ENCODE results near the gene PSMB3.

Gene PSMB3

DNA sequence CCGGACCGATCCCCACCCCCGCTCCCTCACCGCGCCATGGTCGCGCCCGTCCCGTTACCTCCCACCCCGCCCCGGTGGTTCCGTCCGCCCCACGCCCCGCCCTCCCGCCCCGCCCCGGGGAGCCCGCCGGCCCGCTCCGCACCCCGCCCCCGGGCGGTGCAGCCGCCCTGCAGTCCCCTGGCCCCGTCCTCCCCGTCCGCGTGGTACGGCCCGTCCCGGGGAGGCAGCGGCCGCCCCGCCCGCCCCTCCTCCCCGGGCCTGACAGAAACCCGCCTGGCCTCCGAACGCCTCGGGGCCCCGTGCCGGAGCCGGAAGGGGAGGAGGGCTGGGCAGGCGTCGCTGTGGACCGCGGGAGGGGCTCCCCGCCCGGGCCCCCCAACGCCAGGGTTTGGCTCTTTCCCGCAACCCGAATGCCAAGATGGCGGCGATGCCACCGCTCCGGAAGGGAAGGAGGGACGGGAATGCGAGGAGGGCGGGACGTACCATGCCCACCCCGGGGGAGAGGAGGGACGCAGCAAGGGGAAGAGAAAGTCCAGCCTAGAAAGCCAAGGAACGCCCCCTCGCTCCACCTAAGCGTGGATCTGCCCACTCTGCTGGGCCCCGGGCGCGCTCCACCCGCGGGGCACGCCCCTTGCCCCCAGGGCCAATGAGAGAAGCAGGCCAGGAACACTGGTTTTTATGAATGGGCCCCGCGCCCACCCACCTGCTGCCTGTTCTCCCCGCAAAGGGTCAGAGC is 47.1 kb downstream of the PSMB3 start, which contains the start of gene PIP4K2B (continued):
- TF ChIP-seq ZNF274 (IDR thresholded peaks at IDR 0.05; ENCODE audit: low read length) = no peak
- TF ChIP-seq ZNF274 (tag by site-specific recombination; IDR thresholded peaks at IDR 0.05; ENCODE audit: borderline replicate concordance) = no peak
- TF ChIP-seq KLF10 (tag by site-specific recombination; IDR thresholded peaks at IDR 0.05) = peak; percentile 74
- peak; percentile 31; the same call in 1 of the 2 replicates for TF ChIP-seq ZBTB21 (tag by site-specific recombination; IDR thresholded peaks at IDR 0.05)
- peak; percentile 56; the same call in 1 of the 2 replicates for TF ChIP-seq ZIC2 (tag by site-specific recombination; IDR thresholded peaks at IDR 0.05)
- 0 out of 2 replicates have a peak, but pooled peaks have one; percentile 20 for TF ChIP-seq SALL2 (tag by site-specific recombination; IDR thresholded peaks at IDR 0.05; ENCODE audit: borderline replicate concordance)
- TF ChIP-seq YY1 (tag by site-specific recombination; IDR thresholded peaks at IDR 0.05) = peak; percentile 94; the same call in 1 of the 2 replicates
- peak; percentile 54; the same call in 1 of the 2 replicates for TF ChIP-seq ZNF394 (tag by site-specific recombination; IDR thresholded peaks at IDR 0.05; ENCODE audit: borderline replicate concordance)
- peak; percentile 86 for TF ChIP-seq ZBTB20 (tag by site-specific recombination; IDR thresholded peaks at IDR 0.05)

DNA sequence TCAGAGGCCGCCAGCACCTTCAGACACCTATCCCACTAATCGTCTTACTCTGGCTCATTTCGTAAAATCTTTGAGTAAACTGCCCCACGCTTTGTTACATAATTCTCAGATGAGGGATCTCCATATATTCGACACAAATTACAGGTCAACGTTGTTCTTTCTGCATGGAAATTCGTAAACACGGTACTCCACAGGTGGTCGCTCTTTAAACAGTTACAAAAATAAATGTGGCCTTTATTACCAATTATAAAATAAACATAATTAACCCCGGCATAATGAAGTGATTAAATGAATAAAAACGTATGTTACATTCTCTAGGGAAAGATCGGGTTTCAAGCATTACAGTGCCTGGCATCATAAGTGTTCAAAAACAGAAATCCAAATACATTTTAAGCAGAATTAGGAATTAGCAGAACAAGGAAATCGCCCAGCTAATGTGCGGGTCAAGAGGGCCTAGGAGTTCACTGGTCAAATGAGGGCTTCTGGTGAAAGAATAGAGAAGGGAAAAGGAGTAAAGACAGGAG is 47.8 kb downstream of the PSMB3 start:
- ChIA-PET POLR2A (interaction anchor here (1.0 to 1.9 kb wide), 6 partner anchors 11 to 69 kb away, joined by 3 to 8 read pairs (median 4); partner anchors contain the start of gene LASP1), CTCF (interaction anchor here (0.6 to 1.6 kb wide), 3 partner anchors 132 to 821 kb away, joined by 3 to 5 read pairs (median 3); no protein-coding TSS in a partner anchor)
- H3K9me3 ChIP-seq (ENCODE audit: control insufficient read depth, insufficient read depth, low read depth, low read length) = no peaks in the 10 kb centered on the region
- peaks cover 17% of the 10 kb centered on the region for H3K4me1 ChIP-seq (ENCODE audit: control insufficient read depth, insufficient read depth, low read length)
- H3K4me3 ChIP-seq (ENCODE audit: low read depth, low read length) = peak overlapping the region; percentile 83
- peak overlapping the region; percentile 99 for H3K27ac ChIP-seq (ENCODE audit: extremely low read depth, low read depth, low read length)
- H3K36me3 ChIP-seq (ENCODE audit: control insufficient read depth in 2 of 2, insufficient read depth in 1 of 2, low read length in 2 of 2) = peaks cover 41 to 68% of the 10 kb centered on the region in 2 experiments
- peak; percentile 31 for TF ChIP-seq ZFHX2 (tag by site-specific recombination; conservative IDR thresholded peaks at IDR 0.05)
- 0 out of 2 replicates have a peak, but pooled peaks have one; percentile 6 for TF ChIP-seq ZFP37 (tag by site-specific recombination; IDR thresholded peaks at IDR 0.05)
- TF ChIP-seq KLF7 (tag by site-specific recombination; IDR thresholded peaks at IDR 0.05; ENCODE audit: borderline replicate concordance) = no peak
- TF ChIP-seq, protein P1, sequence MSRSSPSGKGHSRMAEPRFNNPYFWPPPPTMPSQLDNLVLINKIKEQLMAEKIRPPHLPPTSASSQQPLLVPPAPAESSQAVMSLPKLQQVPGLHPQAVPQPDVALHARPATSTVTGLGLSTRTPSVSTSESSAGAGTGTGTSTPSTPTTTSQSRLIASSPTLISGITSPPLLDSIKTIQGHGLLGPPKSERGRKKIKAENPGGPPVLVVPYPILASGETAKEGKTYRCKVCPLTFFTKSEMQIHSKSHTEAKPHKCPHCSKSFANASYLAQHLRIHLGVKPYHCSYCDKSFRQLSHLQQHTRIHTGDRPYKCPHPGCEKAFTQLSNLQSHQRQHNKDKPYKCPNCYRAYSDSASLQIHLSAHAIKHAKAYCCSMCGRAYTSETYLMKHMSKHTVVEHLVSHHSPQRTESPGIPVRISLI (tag by site-specific recombination; IDR thresholded peaks at IDR 0.05) = peak; percentile 11; the same call in 1 of the 2 replicates
- TF ChIP-seq ZNF24 (tag by site-specific recombination; IDR thresholded peaks at IDR 0.05) = peak; percentile 54; the same call in 1 of the 2 replicates
- TF ChIP-seq ZNF768 (tag by site-specific recombination; IDR thresholded peaks at IDR 0.05) = no peak
- peak; percentile 64; the same call in 1 of the 2 replicates for TF ChIP-seq ZEB2 (tag by site-specific recombination; IDR thresholded peaks at IDR 0.05)
- peak; percentile 80 for TF ChIP-seq ZNF335 (tag by site-specific recombination; conservative IDR thresholded peaks at IDR 0.05)
- TF ChIP-seq, protein P2, sequence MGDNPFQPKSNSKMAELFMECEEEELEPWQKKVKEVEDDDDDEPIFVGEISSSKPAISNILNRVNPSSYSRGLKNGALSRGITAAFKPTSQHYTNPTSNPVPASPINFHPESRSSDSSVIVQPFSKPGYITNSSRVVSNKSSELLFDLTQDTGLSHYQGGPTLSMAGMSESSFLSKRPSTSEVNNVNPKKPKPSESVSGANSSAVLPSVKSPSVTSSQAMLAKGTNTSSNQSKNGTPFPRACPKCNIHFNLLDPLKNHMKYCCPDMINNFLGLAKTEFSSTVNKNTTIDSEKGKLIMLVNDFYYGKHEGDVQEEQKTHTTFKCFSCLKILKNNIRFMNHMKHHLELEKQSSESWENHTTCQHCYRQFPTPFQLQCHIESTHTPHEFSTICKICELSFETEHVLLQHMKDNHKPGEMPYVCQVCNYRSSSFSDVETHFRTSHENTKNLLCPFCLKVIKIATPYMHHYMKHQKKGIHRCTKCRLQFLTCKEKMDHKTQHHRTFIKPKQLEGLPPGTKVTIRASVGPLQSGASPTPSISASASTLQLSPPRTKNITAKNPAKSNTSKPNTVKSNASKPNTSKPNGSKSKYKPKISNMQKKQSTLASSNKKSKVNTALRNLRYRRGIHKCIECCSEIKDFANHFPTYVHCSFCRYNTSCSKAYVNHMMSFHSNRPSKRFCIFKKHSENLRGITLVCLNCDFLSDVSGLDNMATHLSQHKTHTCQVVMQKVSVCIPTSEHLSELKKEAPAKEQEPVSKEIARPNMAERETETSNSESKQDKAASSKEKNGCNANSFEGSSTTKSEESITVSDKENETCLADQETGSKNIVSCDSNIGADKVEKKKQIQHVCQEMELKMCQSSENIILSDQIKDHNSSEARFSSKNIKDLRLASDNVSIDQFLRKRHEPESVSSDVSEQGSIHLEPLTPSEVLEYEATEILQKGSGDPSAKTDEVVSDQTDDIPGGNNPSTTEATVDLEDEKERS (tag by site-specific recombination; IDR thresholded peaks at IDR 0.05) = no peak
- TF ChIP-seq ZFP41 (tag by site-specific recombination; IDR thresholded peaks at IDR 0.05; ENCODE audit: borderline replicate concordance) = no peak
- TF ChIP-seq SP7 (tag by site-specific recombination; IDR thresholded peaks at IDR 0.05) = peak; percentile 73
- TF ChIP-seq HIC1 (tag by site-specific recombination; IDR thresholded peaks at IDR 0.05) = no peak
- TF ChIP-seq ZNF292 (tag by site-specific recombination; IDR thresholded peaks at IDR 0.05; ENCODE audit: borderline replicate concordance, low read depth) = no peak
- TF ChIP-seq BCL11A (tag by site-specific recombination; IDR thresholded peaks at IDR 0.05; ENCODE audit: low read depth) = peak; percentile 76; the same call in 1 of the 2 replicates
- peak; percentile 99 for TF ChIP-seq SCRT2 (tag by site-specific recombination; IDR thresholded peaks at IDR 0.05)
- TF ChIP-seq GLIS1 (tag by site-specific recombination; IDR thresholded peaks at IDR 0.05) = peak; percentile 79
- TF ChIP-seq FEZF1 (tag by site-specific recombination; IDR thresholded peaks at IDR 0.05) = peak; percentile 76
- TF ChIP-seq ZBTB7A (tag by site-specific recombination; IDR thresholded peaks at IDR 0.05; ENCODE audit: low read depth) = no peak
- peak; percentile 93 for TF ChIP-seq OVOL3 (tag by site-specific recombination; IDR thresholded peaks at IDR 0.05)
- TF ChIP-seq SCRT1 (tag by site-specific recombination; IDR thresholded peaks at IDR 0.05; ENCODE audit: borderline replicate concordance) = peak; percentile 96
- TF ChIP-seq ZNF354C (tag by site-specific recombination; IDR thresholded peaks at IDR 0.05; ENCODE audit: borderline replicate concordance, low read depth) = no peak

Measured in HEK293 (cell line).